Measurements from ENCODE around the gene CEMIP2. TPM values are rescaled to one million over a fixed set of nuclear protein-coding genes. Genes with fewer than 3 reads are reported as not detected.

Gene CEMIP2
- total and polyA plus RNA-seq, 2 of the 13 experiments (the other 11 are each of a cell fraction or from before 2014, with no cell fraction given) = 94.3 to 128 TPM

DNA sequence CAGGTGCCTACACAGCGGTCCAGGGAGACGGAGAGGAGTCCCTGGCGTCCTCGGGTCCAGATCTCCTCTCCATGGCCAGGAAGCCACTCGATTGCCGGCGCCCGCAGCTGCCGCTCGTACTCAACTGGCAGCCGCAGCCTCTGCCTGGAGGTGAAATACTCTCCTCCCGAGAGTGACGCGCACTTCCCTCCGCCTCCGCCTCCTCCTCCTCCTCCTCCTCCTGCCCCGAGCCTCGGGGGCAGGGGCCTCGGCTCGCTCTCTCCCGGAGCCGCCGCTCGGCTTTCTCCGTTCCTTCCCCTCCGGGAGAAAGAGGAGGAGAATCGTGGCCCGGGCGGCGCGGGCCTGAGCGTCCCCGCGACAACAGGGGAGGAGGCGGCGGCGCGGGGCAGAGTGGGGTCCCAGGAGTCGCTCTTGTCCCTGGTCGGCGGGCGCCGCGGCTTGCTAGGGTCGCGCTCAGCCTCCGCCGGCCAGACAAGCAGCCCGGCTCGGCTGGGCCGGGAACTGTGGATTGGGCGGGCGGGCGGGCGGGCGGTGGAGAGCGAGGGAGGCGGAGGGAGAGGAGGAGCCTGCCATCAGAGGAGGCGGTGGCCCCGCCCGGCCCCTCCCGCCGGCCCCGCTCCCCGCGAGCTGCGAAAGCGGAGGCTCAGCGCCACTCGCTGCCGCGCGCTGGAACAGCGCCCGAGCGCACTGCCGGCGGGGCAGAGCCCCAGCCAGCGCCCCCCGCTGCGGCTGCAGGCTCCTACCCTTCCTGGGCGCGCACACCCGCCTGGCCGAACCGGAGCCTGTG, at the start of gene CEMIP2 (continued):
- TF ChIP-seq, protein P1, sequence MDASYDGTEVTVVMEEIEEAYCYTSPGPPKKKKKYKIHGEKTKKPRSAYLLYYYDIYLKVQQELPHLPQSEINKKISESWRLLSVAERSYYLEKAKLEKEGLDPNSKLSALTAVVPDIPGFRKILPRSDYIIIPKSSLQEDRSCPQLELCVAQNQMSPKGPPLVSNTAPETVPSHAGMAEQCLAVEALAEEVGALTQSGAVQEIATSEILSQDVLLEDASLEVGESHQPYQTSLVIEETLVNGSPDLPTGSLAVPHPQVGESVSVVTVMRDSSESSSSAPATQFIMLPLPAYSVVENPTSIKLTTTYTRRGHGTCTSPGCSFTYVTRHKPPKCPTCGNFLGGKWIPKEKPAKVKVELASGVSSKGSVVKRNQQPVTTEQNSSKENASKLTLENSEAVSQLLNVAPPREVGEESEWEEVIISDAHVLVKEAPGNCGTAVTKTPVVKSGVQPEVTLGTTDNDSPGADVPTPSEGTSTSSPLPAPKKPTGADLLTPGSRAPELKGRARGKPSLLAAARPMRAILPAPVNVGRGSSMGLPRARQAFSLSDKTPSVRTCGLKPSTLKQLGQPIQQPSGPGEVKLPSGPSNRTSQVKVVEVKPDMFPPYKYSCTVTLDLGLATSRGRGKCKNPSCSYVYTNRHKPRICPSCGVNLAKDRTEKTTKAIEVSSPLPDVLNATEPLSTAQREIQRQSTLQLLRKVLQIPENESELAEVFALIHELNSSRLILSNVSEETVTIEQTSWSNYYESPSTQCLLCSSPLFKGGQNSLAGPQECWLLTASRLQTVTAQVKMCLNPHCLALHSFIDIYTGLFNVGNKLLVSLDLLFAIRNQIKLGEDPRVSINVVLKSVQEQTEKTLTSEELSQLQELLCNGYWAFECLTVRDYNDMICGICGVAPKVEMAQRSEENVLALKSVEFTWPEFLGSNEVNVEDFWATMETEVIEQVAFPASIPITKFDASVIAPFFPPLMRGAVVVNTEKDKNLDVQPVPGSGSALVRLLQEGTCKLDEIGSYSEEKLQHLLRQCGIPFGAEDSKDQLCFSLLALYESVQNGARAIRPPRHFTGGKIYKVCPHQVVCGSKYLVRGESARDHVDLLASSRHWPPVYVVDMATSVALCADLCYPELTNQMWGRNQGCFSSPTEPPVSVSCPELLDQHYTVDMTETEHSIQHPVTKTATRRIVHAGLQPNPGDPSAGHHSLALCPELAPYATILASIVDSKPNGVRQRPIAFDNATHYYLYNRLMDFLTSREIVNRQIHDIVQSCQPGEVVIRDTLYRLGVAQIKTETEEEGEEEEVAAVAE (CRISPR knock-in tag; IDR thresholded peaks at IDR 0.05; ENCODE audit: borderline replicate concordance) = 0 out of 2 replicates have a peak, but pooled peaks have one; percentile 12
- TF ChIP-seq SMARCE1 (IDR thresholded peaks at IDR 0.05; ENCODE audit: borderline replicate concordance) (no peak), CCAR2 (optimal IDR thresholded peaks at IDR 0.05; ENCODE audit: low read depth, low read length) (no peak), ZNF563 (CRISPR knock-in tag; IDR thresholded peaks at IDR 0.05) (peak; percentile 72), MEF2D (CRISPR knock-in tag; IDR thresholded peaks at IDR 0.05) (0 out of 2 replicates have a peak, but pooled peaks have one; percentile 25), DMAP1 (CRISPR knock-in tag; IDR thresholded peaks at IDR 0.05) (no peak), ZNF839 (CRISPR knock-in tag; IDR thresholded peaks at IDR 0.05; ENCODE audit: borderline replicate concordance) (no peak), HES4 (CRISPR knock-in tag; IDR thresholded peaks at IDR 0.05; ENCODE audit: borderline replicate concordance) (peak; percentile 59; the same call in 1 of the 2 replicates), FOXA1 (IDR thresholded peaks at IDR 0.05) (no peak), FOXA1 (CRISPR knock-in tag; IDR thresholded peaks at IDR 0.05) (0 out of 2 replicates have a peak, but pooled peaks have one; percentile 18), MYC (CRISPR knock-in tag; IDR thresholded peaks at IDR 0.05; ENCODE audit: borderline replicate concordance) (peak; percentile 40; the same call in 1 of the 2 replicates), ELF4 (CRISPR knock-in tag; IDR thresholded peaks at IDR 0.05; ENCODE audit: borderline replicate concordance) (0 out of 2 replicates have a peak, but pooled peaks have one; percentile 21), ZSCAN9 (CRISPR knock-in tag; IDR thresholded peaks at IDR 0.05; ENCODE audit: borderline replicate concordance) (0 out of 2 replicates have a peak, but pooled peaks have one; percentile 39), SRSF1 (optimal IDR thresholded peaks at IDR 0.05; ENCODE audit: low read depth, low read length) (peak; percentile 48), ZNF329 (CRISPR knock-in tag; IDR thresholded peaks at IDR 0.05; ENCODE audit: low read depth) (0 out of 2 replicates have a peak, but pooled peaks have one; percentile 25), NFKBIZ (CRISPR knock-in tag; IDR thresholded peaks at IDR 0.05) (peak; percentile 59; the same call in 1 of the 2 replicates), ZNF263 (CRISPR knock-in tag; IDR thresholded peaks at IDR 0.05) (peak; percentile 85), ATF7 (IDR thresholded peaks at IDR 0.05) (no peak), ATF7 (CRISPR knock-in tag; IDR thresholded peaks at IDR 0.05) (0 out of 2 replicates have a peak, but pooled peaks have one; percentile 12), ZNF30 (CRISPR knock-in tag; IDR thresholded peaks at IDR 0.05) (no peak), KAT7 (CRISPR knock-in tag; IDR thresholded peaks at IDR 0.05; ENCODE audit: borderline replicate concordance) (peak; percentile 69; the same call in 1 of the 2 replicates), SIN3B (IDR thresholded peaks at IDR 0.05; ENCODE audit: low read length) (no peak)
- TF ChIP-seq, protein P2, sequence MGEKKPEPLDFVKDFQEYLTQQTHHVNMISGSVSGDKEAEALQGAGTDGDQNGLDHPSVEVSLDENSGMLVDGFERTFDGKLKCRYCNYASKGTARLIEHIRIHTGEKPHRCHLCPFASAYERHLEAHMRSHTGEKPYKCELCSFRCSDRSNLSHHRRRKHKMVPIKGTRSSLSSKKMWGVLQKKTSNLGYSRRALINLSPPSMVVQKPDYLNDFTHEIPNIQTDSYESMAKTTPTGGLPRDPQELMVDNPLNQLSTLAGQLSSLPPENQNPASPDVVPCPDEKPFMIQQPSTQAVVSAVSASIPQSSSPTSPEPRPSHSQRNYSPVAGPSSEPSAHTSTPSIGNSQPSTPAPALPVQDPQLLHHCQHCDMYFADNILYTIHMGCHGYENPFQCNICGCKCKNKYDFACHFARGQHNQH (CRISPR knock-in tag; IDR thresholded peaks at IDR 0.05) = peak; percentile 76
- TF ChIP-seq, protein P3, sequence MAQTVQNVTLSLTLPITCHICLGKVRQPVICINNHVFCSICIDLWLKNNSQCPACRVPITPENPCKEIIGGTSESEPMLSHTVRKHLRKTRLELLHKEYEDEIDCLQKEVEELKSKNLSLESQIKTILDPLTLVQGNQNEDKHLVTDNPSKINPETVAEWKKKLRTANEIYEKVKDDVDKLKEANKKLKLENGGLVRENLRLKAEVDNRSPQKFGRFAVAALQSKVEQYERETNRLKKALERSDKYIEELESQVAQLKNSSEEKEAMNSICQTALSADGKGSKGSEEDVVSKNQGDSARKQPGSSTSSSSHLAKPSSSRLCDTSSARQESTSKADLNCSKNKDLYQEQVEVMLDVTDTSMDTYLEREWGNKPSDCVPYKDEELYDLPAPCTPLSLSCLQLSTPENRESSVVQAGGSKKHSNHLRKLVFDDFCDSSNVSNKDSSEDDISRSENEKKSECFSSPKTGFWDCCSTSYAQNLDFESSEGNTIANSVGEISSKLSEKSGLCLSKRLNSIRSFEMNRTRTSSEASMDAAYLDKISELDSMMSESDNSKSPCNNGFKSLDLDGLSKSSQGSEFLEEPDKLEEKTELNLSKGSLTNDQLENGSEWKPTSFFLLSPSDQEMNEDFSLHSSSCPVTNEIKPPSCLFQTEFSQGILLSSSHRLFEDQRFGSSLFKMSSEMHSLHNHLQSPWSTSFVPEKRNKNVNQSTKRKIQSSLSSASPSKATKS (CRISPR knock-in tag; IDR thresholded peaks at IDR 0.05) = no peak
